GM08714 (cell line): ENCODE results near the gene KIAA0930.

Source experiments
- H3K4me3 ChIP-seq: fragments of 200-500 bp; sonication (Bioruptor generic); 2 replicates; pipeline ENCODE4 v1.5.1; 2014; ENCODE audit warnings: mild to moderate bottlenecking, low read length, inconsistent platforms
- ZNF274 ChIP-seq: IDR thresholded peaks from 2 replicates; pipeline ENCODE4 v1.6.1; 2012; ENCODE audit warnings: mild to moderate bottlenecking, low read depth, low read length

The KIAA0930 gene

DNA sequence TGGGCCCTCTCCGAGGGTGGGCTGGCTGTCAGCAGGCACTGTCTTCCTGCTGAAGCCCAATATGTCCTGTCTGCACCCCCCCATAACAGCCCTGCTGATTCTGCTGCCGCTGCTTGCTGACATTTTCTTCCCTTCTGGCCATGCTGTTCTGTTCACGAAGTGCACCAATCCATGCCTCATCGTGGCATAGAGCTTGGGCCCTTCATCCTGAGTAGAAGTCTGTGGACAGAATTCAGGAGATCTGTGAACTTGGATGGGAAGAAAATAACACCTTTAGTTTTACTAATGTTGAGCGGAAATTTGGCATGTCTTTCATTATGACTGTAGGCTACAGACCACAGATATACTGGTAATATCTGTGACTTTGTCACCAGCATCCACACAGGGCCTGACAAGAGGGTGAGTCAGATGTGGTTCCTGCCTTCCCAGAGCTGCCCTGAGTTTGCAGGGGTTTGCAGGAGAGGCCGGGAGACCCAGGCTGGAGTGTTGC is 14.1 kb upstream of the KIAA0930 start:
- TF ChIP-seq ZNF274 = no peak

DNA sequence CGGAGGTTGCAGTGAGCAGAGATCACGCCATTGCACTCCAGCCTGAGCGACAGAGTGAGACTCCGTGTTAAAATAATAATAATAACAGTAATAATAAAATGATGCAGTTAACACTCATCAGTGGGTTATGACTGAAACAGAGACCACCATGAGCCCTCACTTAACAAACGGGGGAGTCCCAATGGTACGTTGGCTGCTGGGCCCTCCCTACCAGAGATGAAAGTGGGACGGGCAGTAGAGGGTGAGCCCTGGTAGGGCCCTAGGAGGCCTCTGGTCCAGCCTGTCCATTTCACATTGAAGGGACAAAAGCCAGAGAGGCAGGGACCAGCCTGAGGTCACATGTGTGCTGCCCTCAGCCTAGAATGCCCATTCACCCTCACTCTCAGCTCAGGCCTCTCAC is 13.7 kb upstream of the KIAA0930 start:
- TF ChIP-seq ZNF274 = no peak
- no peak overlapping the region for H3K4me3 ChIP-seq

More for the DNA sequence above, 14.1 kb upstream of the KIAA0930 start:
- H3K4me3 ChIP-seq = no peak overlapping the region

DNA sequence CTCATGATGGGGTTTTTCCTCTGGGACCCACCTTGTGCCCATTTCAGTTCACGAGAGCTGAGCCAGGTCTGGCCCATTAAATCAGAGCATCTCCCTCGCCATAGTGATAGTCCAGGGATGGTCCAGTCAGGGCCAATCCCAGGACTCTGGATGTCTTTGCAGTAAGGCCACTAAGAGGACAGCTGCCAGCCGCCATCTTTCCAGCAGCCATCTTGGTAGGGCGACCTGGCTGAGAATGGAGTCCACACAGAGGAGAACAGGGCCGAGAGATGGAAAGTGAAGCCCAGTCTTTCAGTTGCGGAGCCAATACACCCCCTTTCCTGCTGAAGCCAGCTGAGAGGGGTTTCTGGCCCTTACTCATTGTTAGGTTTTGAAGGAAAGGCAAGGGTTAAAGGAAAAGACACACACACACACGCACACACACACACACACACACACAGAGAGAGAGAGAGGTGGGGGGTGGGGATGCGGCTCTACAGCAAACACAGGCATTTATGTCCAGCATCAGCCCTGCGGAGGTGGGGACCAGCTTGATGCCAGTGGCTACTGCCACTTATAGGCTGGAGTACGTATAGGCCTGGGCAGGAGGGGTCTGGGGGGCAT is 12.4 kb upstream of the KIAA0930 start:
- no peak overlapping the region for H3K4me3 ChIP-seq
- TF ChIP-seq ZNF274 = no peak

DNA sequence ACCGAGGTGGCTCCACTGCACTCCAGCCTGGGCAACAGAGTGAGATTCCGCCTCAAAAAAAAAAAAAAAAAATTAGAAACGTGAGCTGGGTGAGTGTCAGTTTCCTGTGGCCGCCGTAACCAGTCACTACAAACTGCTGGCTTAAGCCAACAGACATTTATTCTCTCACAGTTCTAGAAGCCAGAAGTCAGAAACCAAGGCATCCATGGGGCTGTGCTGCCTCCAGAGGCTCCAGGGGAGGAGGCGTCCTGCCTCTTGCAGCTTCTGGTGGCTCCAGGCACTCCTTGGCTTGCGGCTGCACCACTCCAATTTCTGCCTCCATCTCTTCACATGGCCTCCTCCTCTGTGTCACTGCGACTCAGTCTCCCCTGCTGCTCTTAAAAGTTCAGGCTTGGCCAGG is 11.1 kb upstream of the KIAA0930 start:
- TF ChIP-seq ZNF274 = no peak
- H3K4me3 ChIP-seq = no peak overlapping the region

DNA sequence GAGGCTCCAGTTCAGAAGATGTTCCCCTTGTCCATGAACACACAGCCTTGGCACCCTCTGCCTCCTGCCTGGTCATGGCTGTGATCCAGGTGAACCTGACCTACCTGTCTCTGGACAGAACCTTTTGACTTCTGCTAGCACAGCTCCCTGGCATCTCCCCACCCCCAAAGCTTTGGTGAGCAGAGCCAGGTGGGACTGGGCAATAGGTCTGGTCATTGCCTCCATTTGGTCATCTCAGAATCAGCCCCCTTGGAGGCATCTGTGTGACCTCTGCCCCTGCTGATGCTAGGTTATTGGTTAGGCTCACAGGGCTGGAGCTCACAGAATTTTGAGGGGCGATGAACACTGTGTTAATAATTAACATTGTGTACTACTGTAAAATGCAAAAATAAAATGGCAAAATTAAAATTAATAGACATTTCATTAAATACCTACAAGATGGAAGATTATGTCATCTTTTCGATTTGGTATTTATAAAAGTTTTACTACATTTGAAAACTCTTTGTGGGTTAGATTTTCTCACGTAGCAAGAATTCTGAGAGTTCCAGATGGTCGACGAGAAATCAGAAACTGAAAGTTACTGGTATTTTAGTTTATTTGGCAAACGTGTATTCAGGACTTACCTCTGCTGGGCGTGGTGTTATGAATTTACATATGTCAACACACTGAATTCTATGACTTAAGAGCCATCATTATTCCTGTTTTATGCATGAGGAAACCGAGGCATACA is 8.3 kb upstream of the KIAA0930 start:
- H3K4me3 ChIP-seq = no peak overlapping the region; the same call in 1 of the 2 replicates
- no peak for TF ChIP-seq ZNF274

DNA sequence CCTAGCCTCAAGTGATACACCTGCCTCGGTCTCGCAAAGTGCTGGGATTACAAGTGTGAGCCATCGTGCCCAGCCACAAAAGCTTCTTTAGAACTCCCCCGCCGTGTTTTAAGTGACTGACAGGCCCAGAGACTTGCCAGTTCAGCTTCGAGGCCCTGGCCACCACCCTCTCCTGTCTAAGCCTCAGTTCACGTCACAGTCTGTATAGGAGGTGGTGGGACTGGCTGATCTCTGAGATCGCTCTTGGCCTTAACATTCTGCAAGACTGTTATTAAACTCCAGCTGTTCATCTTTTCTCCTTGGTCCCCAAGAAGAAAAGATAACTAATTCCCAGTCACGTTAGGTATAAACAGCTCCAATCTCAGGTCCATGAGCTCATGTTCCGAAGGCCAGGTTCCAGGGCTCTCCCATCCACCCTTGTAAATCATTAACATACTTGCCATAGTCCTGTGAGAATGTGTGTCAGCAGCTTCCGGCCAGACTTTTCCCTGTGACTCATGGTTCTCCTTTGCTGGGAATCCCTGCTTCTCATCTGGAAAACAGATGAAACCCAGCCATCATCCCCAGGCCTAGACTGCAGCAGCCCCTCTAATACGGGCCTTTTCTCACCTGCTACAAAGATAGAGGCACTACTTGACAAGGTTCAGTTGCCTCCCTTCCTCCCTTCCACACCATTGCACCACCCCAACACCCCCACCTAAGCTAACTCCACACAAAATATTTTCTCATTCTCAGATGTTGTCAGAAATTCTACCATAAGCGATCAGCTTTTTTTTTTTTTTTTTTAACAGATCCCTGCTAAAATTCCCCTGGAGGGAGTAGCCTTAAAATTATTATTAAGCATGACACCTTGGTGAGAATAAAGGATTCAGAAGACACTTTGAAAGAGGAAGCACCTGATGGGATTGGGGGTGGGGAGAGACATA is 5.6 kb upstream of the KIAA0930 start:
- H3K4me3 ChIP-seq = no peak overlapping the region
- no peak for TF ChIP-seq ZNF274

DNA sequence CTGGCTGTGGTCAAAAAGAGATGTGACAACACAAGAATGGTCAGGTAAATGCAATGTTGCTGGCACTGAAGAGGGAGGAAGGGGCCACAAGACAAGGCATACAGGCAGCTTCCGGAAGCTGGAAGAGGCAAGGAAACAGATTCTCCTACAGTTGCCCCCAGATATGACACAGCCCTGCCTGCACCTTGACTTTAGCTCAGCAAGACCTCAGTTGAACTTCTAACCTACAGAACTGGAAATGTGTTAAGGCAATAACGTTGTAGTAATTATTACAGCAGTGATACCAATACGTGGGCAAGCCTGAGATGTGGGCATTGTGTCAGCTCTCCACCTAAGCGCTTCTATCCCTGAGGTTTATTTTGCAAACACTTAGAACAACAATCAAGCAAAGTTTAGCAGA is 4.2 kb upstream of the KIAA0930 start:
- no peak for TF ChIP-seq ZNF274
- H3K4me3 ChIP-seq = no peak overlapping the region

DNA sequence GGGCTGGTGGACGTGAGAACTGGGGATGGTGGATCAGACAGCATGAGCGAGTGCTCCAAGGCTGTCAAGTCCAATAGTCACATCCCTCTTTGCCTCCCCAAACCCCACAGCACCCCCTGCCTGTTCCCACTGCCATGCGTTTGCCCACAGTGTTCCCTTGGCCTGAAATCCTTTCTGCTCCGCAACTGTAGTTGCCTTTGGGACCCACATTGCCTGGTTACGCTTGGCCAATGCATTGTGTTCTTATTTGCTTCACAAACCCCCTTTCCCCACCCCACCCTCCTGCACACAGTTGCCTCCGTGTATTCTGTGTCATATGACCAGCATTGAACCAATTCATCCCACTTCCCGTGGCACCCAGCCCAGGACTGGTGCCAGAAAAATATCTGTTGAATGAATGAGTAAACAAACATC is 2.1 kb upstream of the KIAA0930 start:
- no peak overlapping the region for H3K4me3 ChIP-seq

DNA sequence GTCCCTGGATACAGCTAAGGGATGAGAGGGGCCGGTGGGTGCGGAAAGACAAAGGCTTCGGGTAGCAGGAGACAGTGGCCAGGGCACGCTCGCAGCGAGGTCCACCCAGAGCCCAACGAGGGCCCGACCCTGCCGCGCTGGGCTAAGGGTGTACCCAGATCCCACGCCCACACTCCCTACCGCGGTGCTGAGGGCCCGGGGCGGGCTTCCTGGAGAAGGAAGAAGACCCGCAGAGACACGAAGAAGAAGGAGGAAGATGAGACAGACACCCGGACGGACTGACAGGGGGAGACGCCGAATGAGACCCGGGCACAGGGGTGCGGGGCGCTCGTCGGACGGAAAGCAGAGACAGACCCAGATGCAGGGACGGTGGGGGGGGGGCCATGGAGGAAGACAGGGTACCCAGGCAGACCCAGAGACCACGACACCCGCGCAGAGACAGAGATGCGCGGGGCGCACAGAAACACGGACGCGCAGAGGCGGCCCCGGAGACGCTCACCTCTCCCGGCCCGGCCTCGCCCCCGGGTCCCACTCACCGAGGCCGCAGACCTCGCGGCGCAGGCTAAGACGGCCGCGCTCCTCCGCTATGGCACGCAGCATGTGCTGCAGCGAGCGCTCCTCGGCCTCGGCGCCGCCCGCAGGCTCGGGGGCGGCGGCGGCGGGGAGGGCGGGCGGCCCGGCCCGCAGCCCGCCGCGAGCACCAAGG is 437 bp downstream of the KIAA0930 start:
- no peak for TF ChIP-seq ZNF274

More for the DNA sequence above, 2.1 kb upstream of the KIAA0930 start:
- no peak for TF ChIP-seq ZNF274

DNA sequence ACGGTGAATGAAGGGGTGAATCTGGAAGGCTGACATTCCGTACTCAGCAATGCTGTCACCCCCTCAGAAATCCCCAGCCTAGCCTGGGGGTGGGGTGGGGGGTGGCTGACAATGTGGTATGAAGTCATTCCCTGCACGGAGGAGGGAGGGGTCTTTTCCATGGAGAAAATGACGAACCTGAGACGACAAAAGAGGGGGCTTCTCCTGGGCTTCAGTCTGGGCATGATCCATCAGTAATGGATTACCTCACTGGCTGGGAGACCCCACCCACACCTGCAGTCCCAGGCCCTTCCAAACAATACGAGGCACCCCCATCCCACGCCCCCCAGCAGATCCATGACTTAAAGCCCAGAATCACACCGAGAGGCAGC is 1.0 kb downstream of the KIAA0930 start:
- peak overlapping the region; percentile 89; the same call in 1 of the 2 replicates for H3K4me3 ChIP-seq
- TF ChIP-seq ZNF274 = no peak

More for the DNA sequence above, 437 bp downstream of the KIAA0930 start:
- peak overlapping the region; percentile 89 for H3K4me3 ChIP-seq

DNA sequence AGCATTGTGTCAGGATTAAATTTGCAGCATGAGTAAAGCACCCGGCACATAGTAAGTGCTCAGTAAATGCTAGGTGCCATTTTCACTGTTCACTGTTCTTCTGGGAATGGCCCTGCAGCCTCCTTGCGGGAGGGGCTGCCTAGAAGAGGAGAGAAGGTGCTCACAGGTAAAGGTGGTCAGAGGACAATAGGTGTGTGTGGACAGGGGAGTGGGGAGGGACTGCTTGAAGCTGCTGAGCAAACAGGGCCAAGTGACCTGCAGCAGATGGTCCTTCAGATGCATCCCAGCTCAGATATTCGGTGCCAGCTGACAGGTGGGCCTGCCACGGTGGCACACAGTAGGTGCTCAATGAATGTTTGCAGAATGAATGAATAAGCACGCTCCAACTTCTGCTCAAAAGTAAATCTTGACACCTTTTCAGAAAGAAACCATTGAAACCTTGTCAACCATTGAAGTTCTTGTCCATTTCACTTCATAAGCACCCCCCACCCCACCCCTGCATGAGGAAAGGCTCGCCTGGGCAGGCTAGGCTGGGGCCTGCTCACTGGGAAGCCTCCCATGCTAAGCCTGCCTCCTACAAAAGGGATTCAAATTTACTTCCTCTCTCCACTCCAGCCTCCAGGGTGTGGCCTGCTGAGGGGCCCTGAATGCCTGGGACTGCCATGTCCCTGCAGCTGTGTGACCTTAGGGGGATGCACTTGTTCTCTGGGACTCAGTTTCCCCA is 1.6 kb downstream of the KIAA0930 start:
- peak overlapping the region; percentile 89; the same call in 1 of the 2 replicates for H3K4me3 ChIP-seq
- no peak for TF ChIP-seq ZNF274

DNA sequence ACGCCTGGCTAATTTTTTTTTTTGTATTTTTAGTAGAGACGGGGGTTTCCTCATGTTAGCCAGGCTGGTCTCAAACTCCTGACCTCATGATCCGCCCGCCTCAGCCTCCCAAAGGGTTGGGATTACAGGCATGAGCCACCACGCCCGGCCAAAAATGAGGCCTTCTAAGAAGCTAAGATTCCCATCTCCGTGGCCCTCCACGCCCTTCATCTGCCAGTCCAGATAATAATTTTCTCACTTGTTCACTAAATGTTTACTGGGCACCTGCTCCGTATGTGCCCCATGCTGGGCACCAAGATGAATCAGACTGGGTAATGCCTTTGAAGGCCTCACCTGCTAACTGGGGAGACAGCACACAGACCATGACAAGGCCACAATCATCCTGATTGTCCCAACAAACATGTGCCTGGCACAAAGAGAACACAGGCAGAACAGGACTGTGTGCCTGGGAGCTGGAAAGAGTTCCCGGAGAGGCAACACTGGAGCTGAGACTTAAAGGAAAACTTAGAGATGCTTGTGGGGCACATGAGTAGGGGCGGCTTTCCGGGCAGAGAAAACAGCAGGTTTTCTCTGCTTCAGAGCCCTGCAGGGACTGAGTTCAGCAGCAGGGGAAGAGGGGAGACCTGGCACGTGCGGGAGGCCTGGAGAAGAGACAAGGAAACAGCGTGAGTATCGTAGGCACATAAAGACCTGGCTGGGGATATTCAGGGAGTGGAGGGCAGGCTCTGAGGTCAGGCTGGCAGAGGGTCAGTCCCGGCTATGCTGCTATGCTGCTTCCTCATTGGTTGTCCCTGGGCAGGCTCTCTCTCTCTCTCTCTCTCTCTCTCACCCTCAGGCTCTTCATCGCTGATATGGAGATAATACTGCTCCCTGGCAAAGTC is 2.4 kb downstream of the KIAA0930 start:
- no peak overlapping the region for H3K4me3 ChIP-seq

More for the DNA sequence above, 2.4 kb downstream of the KIAA0930 start:
- no peak for TF ChIP-seq ZNF274
